LHCN-M2 (cell line): ENCODE data around the gene KANK2. TPM values are rescaled to one million over a fixed set of nuclear protein-coding genes. Genes with fewer than 3 reads are reported as not detected.
"Not testable (repeated sequence)": the region's sequence is repeated elsewhere in the genome, so short reads cannot be mapped to it uniquely, and the experiment has no call there.

Source experiments
- DNase-seq: peaks from one replicate; pipeline ENCODE4 v3.0.0-alpha.2; 2012; ENCODE audit warnings: low read depth
- total RNA-seq: library from RNA; depleted of rRNA; stranded (reverse); fragments of >200 nt; gene quantifications from 2 replicates; pipeline ENCODE4 v1.2.3, GENCODE V29; 2014

The KANK2 gene
- total RNA-seq, 1 experiment from 2014 or later: 345 TPM

- DNase-seq: no peak
These were observed 55.3 kb downstream of the KANK2 start for GRCh38 chr19:11141937-11142527.

- DNase-seq: no peak
These were observed 56.4 kb downstream of the KANK2 start for GRCh38 chr19:11140896-11141295.

- not testable (repeated sequence) for DNase-seq
These were observed 57.3 kb downstream of the KANK2 start for GRCh38 chr19:11140023-11140538.

GRCh38 chr19:11138601-11139300, 58.6 kb downstream of the KANK2 start:
- peak; percentile 93 for DNase-seq

GRCh38 chr19:11137542-11138384, 59.6 kb downstream of the KANK2 start:
- peak; percentile 91 for DNase-seq

- DNase-seq: no peak
These were observed 60.8 kb downstream of the KANK2 start for GRCh38 chr19:11136400-11137101.

- no peak for DNase-seq
These were observed 65.9 kb downstream of the KANK2 start for GRCh38 chr19:11131471-11131870.

GRCh38 chr19:11130824-11131455, 66.4 kb downstream of the KANK2 start:
- DNase-seq: peak; percentile 79

- DNase-seq: no peak
These were observed 69.4 kb downstream of the KANK2 start for GRCh38 chr19:11127905-11128304.

- peak; percentile 69 for DNase-seq
These were observed 71.2 kb downstream of the KANK2 start for GRCh38 chr19:11125994-11126685.

- not testable (repeated sequence) for DNase-seq
These were observed 73.2 kb downstream of the KANK2 start for GRCh38 chr19:11124157-11124556.

GRCh38 chr19:11123114-11123513, 74.2 kb downstream of the KANK2 start:
- no peak for DNase-seq

GRCh38 chr19:11121963-11122362, 75.4 kb downstream of the KANK2 start:
- not testable (repeated sequence) for DNase-seq

- no peak for DNase-seq
These were observed 80.8 kb downstream of the KANK2 start for GRCh38 chr19:11116507-11116906.

GRCh38 chr19:11115895-11116446, 81.4 kb downstream of the KANK2 start:
- no peak for DNase-seq

- no peak for DNase-seq
These were observed 82.3 kb downstream of the KANK2 start for GRCh38 chr19:11115042-11115441.
